ENCODE data around the gene RASGEF1B.

RASGEF1B gene

GRCh38 chr4:81465406-81466340, 6.0 kb downstream of the RASGEF1B start:
- DNase-seq: peak; percentile 60

DNA sequence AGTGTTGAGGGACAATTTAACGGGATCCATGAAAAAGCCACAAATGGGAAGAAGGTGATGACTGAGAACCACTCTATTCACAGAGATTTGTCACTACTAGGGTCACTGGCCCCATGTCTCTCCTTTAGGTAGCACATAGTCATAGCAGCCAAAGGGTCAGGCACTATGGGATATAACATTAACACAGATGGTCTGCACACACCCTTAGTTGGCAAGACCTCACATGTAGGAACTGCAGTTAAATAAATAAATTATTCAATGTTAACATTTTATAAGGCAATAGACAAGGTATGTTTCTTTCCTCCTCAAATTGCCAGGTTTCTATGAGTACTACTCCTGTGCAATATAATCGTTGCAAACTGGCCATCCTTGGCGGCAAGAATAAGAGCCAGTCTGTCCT, 10.9 kb downstream of the RASGEF1B start:
- DNase-seq: no peak

DNA sequence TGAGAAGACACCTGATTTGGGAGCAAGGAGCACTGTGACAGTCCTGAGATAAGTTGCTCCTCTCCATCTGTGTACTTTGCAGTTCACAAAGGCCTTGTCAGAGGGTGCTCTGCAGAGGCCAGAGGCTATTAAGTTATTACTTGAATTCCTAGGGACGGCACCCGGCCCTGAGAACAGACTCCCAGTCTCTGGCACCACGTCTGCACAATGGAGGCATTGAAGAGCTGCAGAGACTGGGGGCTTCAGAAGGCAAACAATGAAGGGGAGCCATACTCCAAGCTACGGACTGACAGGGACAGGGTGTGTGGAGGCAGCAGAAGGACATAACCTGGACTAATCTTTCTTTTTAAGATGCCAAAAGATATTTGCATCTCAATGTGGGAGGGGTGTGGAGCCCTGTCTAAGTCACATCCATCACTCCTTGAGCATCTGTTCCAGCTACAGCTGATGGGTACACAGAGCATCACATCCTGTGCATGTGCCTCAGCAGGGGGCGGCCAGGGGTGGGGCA, 11.5 kb downstream of the RASGEF1B start:
- DNase-seq: no peak

- peak; percentile 9 for DNase-seq
Observed at GRCh38 chr4:81459228-81459627, 12.5 kb downstream of the RASGEF1B start.

DNA sequence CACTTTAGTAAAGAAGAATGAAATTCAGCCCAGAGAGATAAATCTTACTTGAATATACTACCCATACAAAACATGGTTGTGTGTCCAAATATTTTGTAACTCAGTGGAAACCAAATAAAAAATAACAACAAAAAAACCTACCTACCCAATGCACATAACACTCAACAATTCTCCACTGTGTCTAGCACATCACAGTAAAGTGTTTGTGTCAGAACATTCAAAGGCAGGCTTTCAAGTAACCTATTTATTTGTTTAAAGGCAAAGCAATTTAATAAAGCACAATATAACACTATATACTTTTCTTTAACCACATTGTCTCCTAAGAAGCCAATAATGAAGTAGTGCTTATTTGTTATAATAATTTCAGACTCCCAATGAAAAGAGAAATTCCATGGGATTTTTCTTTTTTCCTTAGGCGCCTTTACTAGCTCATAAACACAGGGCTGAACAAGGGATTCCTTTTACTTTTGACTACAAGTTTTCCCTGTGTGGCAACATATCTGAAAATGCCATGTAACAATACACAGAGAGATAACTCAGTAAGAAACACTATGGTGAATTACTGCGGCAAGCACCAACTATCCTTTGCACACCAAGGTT, 13.7 kb downstream of the RASGEF1B start:
- no peak for DNase-seq

DNA sequence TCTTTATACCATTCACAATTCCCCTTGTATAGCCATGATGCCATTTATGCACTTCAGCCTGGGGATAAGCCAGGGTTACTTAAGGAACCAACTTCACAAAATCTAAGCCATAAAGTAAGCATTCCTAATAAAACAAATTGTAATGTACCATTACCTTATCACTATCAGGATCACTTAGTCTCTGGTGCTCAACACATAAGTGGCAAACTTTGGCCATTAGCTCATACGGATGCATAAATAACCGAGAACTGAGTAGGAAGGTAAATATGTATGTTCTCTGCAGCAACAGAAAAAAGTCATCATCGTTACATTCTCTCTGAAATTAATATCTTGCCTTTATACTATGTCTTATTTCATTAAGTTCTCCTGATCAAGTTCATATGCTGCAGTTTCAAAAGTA, 14.4 kb downstream of the RASGEF1B start:
- no peak for DNase-seq

DNA sequence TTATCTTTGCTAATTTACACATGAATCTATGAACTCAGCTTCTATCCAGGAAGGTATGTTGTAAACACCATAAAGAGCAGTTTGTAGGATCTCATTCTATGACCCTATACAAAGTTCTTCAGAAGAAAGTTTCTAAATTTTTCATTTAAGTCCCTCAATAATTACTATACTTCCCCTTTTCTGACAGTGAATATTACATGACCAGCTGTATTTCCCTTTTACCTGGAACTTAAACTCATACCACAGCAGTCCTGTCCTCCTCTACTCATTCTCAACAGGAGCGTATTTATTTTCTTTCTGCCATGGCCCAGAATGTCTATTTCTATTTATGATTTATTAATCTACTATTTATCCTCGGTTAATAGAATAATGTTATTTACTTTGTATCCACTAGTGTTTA, 15.8 kb downstream of the RASGEF1B start:
- no peak for DNase-seq

GRCh38 chr4:81454948-81455347, 16.8 kb downstream of the RASGEF1B start:
- no peak for DNase-seq

DNA sequence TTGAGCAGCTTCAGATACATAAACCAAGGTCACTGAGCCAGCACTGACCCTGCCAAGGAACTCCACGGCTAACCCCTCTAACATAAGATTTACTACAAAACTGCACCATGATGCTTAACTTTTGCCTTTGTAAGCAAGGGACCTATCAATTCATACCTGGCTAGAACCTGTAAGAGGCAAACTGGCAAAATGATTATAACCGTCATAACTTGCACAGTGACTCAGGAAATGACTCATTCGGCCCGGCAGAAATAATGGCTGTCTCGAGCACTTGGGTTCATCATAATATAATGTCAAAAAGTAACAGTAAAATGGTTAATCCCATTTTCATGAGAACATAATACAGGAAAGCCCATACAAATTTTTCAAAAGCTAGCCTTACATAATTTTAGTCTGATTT, 17.2 kb downstream of the RASGEF1B start:
- peak; percentile 77 for DNase-seq

GRCh38 chr4:81453024-81453423, 18.7 kb downstream of the RASGEF1B start:
- no peak for DNase-seq

DNA sequence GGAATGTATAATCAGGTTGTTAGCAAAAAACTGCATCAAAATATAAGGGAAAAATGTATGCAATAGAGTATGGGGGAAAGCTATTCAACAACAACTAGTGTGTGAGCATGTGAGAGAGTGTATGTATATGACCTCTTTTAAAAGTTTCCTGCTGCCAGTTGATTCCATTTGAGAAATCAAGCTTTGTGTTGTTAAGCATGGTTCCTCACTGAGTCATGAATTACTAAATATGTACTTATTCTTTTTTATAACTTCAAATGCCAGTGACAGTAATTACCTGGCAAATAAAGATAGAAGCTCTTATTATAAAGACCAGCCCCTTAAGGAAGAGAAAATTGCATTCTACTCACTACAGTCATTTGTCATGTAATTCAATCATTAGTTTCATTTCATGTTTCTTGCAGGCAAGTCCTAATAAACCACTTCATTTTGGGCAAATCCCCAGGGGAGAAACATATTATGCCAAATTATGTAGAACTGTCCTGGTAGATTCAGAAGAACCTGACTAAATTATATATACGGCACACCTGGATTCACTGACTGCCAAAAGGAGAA, 19.2 kb downstream of the RASGEF1B start:
- no peak for DNase-seq

DNA sequence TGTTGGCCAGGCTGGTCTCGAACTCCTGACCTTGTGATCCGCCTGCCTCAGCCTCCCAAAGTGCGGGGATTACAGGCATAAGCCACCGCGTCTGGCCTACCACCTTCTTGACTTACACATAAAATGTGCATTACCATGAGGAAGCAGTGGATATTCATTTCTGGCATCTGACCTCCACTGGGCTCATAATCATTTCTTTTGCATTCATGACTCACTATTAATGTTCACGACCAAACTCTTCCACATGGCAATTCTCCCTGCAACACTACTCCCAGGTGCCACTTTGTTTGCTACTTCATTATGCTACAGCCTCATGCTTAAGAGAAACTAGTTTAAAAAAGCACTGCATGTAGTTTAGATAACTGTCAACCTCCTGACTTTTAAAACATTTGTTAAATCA, 22.7 kb downstream of the RASGEF1B start:
- no peak for DNase-seq

- no peak for DNase-seq
Observed at GRCh38 chr4:81447566-81448229, 24.0 kb downstream of the RASGEF1B start.

GRCh38 chr4:81446634-81447033, 25.1 kb downstream of the RASGEF1B start:
- DNase-seq: no peak

DNA sequence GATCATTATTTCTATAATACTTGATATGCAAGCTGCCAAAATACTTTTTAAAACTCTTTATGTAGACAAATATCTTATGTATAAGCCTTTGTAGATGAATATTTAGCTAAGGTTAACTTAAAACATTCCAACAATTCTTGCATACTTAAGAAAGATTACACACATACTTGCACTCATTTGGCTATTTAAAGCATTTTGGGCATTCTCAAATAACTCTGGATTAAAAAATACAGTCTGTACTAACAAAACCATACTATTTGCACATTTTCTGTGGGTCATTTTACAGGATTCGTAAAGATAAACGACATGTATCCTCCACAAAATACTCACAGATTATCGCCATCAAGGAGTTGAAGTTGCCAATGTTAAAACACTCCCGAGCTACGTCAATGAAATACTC, 26.5 kb downstream of the RASGEF1B start:
- no peak for DNase-seq

DNA sequence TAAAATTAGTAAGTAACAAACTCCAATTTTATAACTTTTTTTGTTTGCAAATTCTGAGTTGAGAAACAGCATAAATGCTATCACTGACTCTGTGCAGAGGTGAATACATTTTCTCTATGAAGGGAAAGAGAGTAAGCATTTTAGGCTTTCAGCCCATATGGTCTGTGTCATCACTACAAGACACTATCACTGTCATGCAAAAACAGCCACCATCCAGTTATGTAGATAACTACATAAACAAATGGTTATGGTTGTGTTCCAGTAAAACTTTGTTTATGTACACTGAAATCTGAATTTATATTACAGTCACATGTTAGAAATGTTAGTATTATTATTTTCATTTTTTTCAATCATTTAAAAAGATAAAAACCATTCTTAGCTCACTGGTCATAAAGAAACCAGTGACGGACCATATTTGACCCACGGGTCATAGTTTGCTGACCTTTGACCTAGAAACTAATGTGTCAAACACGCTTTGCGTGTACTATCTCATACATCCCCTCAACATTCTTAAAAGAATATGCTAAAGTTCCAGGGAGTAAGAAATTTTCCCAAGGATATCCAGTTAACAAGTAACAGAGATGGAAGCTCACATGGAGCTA, 29.1 kb downstream of the RASGEF1B start:
- no peak for DNase-seq

DNA sequence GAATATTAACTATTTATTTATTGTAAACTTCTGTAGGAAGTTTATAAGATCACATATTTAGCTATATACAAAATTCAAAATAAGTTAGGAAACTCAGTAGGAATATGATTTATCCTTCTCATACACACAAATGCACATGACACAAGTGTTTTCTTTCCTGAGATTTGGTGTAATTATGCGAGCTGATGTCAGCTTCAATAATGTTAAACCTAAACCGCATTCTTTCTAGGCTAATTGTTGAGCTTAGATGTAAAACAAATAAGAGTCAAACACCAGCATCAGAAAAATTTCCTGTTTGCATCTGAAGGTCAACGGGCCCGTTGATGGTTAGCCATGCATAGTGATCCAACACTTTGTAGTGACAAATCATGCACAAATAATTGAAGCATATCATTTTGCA, 30.8 kb downstream of the RASGEF1B start:
- DNase-seq: peak; percentile 44

GRCh38 chr4:81436941-81437574, 34.6 kb downstream of the RASGEF1B start:
- DNase-seq: no peak

GRCh38 chr4:81436096-81436495, 35.6 kb downstream of the RASGEF1B start:
- no peak for DNase-seq

- no peak for DNase-seq
Observed at GRCh38 chr4:81432825-81433224, 38.9 kb downstream of the RASGEF1B start.

- DNase-seq: no peak
Observed at GRCh38 chr4:81431971-81432370, 39.7 kb downstream of the RASGEF1B start.

GRCh38 chr4:81429607-81430006, 42.1 kb downstream of the RASGEF1B start:
- no peak for DNase-seq

All from DMS53 (cell line).